Lower leg skin (tissue), 4 donors: Measurements from ENCODE around the gene WRAP53. TPM values are rescaled to one million over a fixed set of nuclear protein-coding genes. Genes with fewer than 3 reads are reported as not detected.

Experiments used
- DNase-seq, 2 donors: peaks; one replicate each; pipeline ENCODE4 v3.0.0-alpha.2; 2019; ENCODE audit warnings: low spot score in 2 of 2
- H3K4me3 ChIP-seq: fragments of 200-600 bp; sonication (generic); 2 replicates; pipeline ENCODE4 v1.5.1; 2017; ENCODE audit warnings: mild to moderate bottlenecking, low read depth; ENCODE audit not compliant: poor library complexity, severe bottlenecking
- CTCF ChIP-seq, 3 donors: fragments of 450-650 bp; IDR thresholded peaks; one replicate each; pipeline ENCODE4 v1.5.1; 2016; ENCODE audit warnings: antibody characterized with exemption in 3 of 3, mild to moderate bottlenecking in 3 of 3, moderate library complexity in 2 of 3
- POLR2A ChIP-seq, 2 donors: fragments of 450-650 bp; IDR thresholded peaks; one replicate each; pipeline ENCODE4 v1.6.1; 2016 to 2017; ENCODE audit warnings: antibody characterized with exemption in 2 of 2, mild to moderate bottlenecking in 1 of 2, moderate library complexity in 1 of 2
- WGBS, 2 donors: methylation state at CpG; one replicate each; pipeline ENCODE4 v1.1.5; 2018; 5-methylcytosine and 5-hydroxymethylcytosine counted together
- intact Hi-C: fragments of 100-400 bp; cut with DNase I; formaldehyde crosslinking; loops from one replicate; pipeline ENCODE4 v1.15.0; 2023; ENCODE audit warnings: low total_unique reads
- total RNA-seq, 4 donors: library from RNA; depleted of rRNA; stranded (reverse); fragments of >200 nt; gene quantifications; one replicate each; pipeline ENCODE4 v1.1.0, GENCODE V29; 2016

The WRAP53 gene
- total RNA-seq, 4 donors from 2014 or later: 1.1 to 5.4 (median 4.5) TPM

GRCh38 chr17:7655541-7655840 lies 32.8 kb upstream of the WRAP53 start:
- intact Hi-C loops: no loop called here
- no peak overlapping the region for H3K4me3 ChIP-seq
- WGBS, 2 donors: 91 to 92% methylated on average over 17 of the region's 17 CpGs
- TF ChIP-seq CTCF (IDR thresholded peaks at IDR 0.05) (no peak), POLR2A (IDR thresholded peaks at IDR 0.05) (no peak)
- no peak for DNase-seq

- intact Hi-C loops: no loop called here
- no peak for DNase-seq
- no peak overlapping the region for H3K4me3 ChIP-seq
- 49 to 57% methylated on average over 10 of the region's 10 CpGs for WGBS, 2 donors
- TF ChIP-seq POLR2A (IDR thresholded peaks at IDR 0.05): no peak
- TF ChIP-seq CTCF (IDR thresholded peaks at IDR 0.05): no peak
Observed at GRCh38 chr17:7656958-7657609, 31.2 kb upstream of the WRAP53 start.

- 78 to 79% methylated on average over 10 of the region's 10 CpGs for WGBS, 2 donors
- no peak for DNase-seq
- no peak overlapping the region for H3K4me3 ChIP-seq
- intact Hi-C loops: no loop called here
- TF ChIP-seq POLR2A (IDR thresholded peaks at IDR 0.05): no peak
- no peak for TF ChIP-seq CTCF (IDR thresholded peaks at IDR 0.05)
Observed at GRCh38 chr17:7667656-7668406, 20.4 kb upstream of the WRAP53 start.

- intact Hi-C loops: no loop called here
- 91 to 95% methylated on average over 7 of the region's 7 CpGs for WGBS, 2 donors
- H3K4me3 ChIP-seq: no peak overlapping the region
- TF ChIP-seq POLR2A (IDR thresholded peaks at IDR 0.05): no peak
- TF ChIP-seq CTCF (IDR thresholded peaks at IDR 0.05): no peak
- DNase-seq: no peak
Observed at GRCh38 chr17:7668482-7668881, 19.8 kb upstream of the WRAP53 start.

GRCh38 chr17:7673239-7673638 lies 15.0 kb upstream of the WRAP53 start:
- WGBS, 2 donors: 94 to 98% methylated on average over 2 of the region's 2 CpGs
- TF ChIP-seq POLR2A (IDR thresholded peaks at IDR 0.05): no peak
- no peak for TF ChIP-seq CTCF (IDR thresholded peaks at IDR 0.05)
- H3K4me3 ChIP-seq: no peak overlapping the region
- DNase-seq: no peak
- intact Hi-C loops: no loop called here
